Measurements from ENCODE around the gene EFNA5.

GRCh38 chr5:107582625-107583024 lies 88.1 kb downstream of the EFNA5 start:
- TF ChIP-seq CTCF (IDR thresholded peaks at IDR 0.05) (no peak), JUND (IDR thresholded peaks at IDR 0.05) (no peak), POLR2AphosphoS5 (IDR thresholded peaks at IDR 0.05; ENCODE audit: low read depth, low read length) (no peak), USF2 (IDR thresholded peaks at IDR 0.05; ENCODE audit: borderline replicate concordance, low read depth, low read length) (no peak), YY1 (IDR thresholded peaks at IDR 0.05; ENCODE audit: low read depth) (no peak), MAX (IDR thresholded peaks at IDR 0.05; ENCODE audit: low read depth) (no peak), EP300 (IDR thresholded peaks at IDR 0.05; ENCODE audit: borderline replicate concordance in 1 of 2, low read depth in 1 of 2, low read length in 1 of 2) (no peak), REST (IDR thresholded peaks at IDR 0.05; ENCODE audit: low read depth, low read length) (no peak), IRF3 (IDR thresholded peaks at IDR 0.05; ENCODE audit: low read depth, low read length) (no peak), GABPA (IDR thresholded peaks at IDR 0.05; ENCODE audit: low read depth) (no peak)

All from SK-N-SH (cell line).